Measurements from ENCODE around the gene COG1.

GRCh38 chr17:73237714-73238113 lies 44.9 kb downstream of the COG1 start:
- TF ChIP-seq CTCF (IDR thresholded peaks at IDR 0.05) = no peak
- no peak for TF ChIP-seq POLR2AphosphoS5 (IDR thresholded peaks at IDR 0.05; ENCODE audit: low read depth, low read length)
- no peak for TF ChIP-seq REST (IDR thresholded peaks at IDR 0.05; ENCODE audit: insufficient read depth in 1 of 2, low read depth in 2 of 2, low read length in 1 of 2)
- TF ChIP-seq SIN3A (IDR thresholded peaks at IDR 0.05; ENCODE audit: borderline replicate concordance, insufficient read depth, low read depth, low read length) = no peak

Data from Panc1 (cell line).